ENCODE data around the gene LUM. TPM values are rescaled to one million over a fixed set of nuclear protein-coding genes. Genes with fewer than 3 reads are reported as not detected.

The LUM gene
- 15.0 and 18.5 TPM in 2 replicates for total RNA-seq (2014; rRNA removed; shearing (Covaris generic))
- 3.3 and 4.2 TPM in 2 replicates for polyA plus RNA-seq (2014; cell fraction: nucleus; rRNA removed)

GRCh38 chr12:91111366-91112325 lies at the start of gene LUM:
Gene LUM (minus strand): TSS chr12:91111494. CDS start chr12:91108979, 2,515 bp downstream.
- peak; percentile 34 for DNase-seq (ENCODE audit: extremely low read depth, low read depth)

- no peak for DNase-seq (ENCODE audit: extremely low read depth, low read depth)
These were observed 49.7 kb upstream of the LUM start for GRCh38 chr12:91161009-91161408.

- no peak for DNase-seq (ENCODE audit: extremely low read depth, low read depth)
These were observed 44.7 kb upstream of the LUM start for GRCh38 chr12:91155990-91156389.

GRCh38 chr12:91154131-91154530 lies 42.8 kb upstream of the LUM start:
- no peak for DNase-seq (ENCODE audit: extremely low read depth, low read depth)

GRCh38 chr12:91144053-91144452 lies 32.8 kb upstream of the LUM start:
- DNase-seq (ENCODE audit: extremely low read depth, low read depth) = no peak

GRCh38 chr12:91143206-91143605 lies 31.9 kb upstream of the LUM start:
- DNase-seq (ENCODE audit: extremely low read depth, low read depth) = no peak

GRCh38 chr12:91142221-91142631 lies 30.9 kb upstream of the LUM start:
- DNase-seq (ENCODE audit: extremely low read depth, low read depth) = no peak

- no peak for DNase-seq (ENCODE audit: extremely low read depth, low read depth)
These were observed 29.0 kb upstream of the LUM start for GRCh38 chr12:91140026-91140931.

- no peak for DNase-seq (ENCODE audit: extremely low read depth, low read depth)
These were observed 28.0 kb upstream of the LUM start for GRCh38 chr12:91139286-91139685.

- DNase-seq (ENCODE audit: extremely low read depth, low read depth) = no peak
These were observed 27.1 kb upstream of the LUM start for GRCh38 chr12:91138337-91138920.

GRCh38 chr12:91133871-91134270 lies 22.6 kb upstream of the LUM start:
- no peak for DNase-seq (ENCODE audit: extremely low read depth, low read depth)

GRCh38 chr12:91129662-91130362 lies 18.5 kb upstream of the LUM start:
- no peak for DNase-seq (ENCODE audit: extremely low read depth, low read depth)

GRCh38 chr12:91127751-91128150 lies 16.5 kb upstream of the LUM start:
- DNase-seq (ENCODE audit: extremely low read depth, low read depth) = no peak

- DNase-seq (ENCODE audit: extremely low read depth, low read depth) = no peak
These were observed 16.0 kb upstream of the LUM start for GRCh38 chr12:91127306-91127705.

GRCh38 chr12:91126516-91126915 lies 15.2 kb upstream of the LUM start:
- no peak for DNase-seq (ENCODE audit: extremely low read depth, low read depth)

- no peak for DNase-seq (ENCODE audit: extremely low read depth, low read depth)
These were observed 12.1 kb upstream of the LUM start for GRCh38 chr12:91123236-91123916.

- DNase-seq (ENCODE audit: extremely low read depth, low read depth) = no peak
These were observed 9.5 kb upstream of the LUM start for GRCh38 chr12:91120781-91121180.

GRCh38 chr12:91119089-91119488 lies 7.8 kb upstream of the LUM start:
- DNase-seq (ENCODE audit: extremely low read depth, low read depth) = no peak

GRCh38 chr12:91113621-91114020 lies 2.3 kb upstream of the LUM start:
- DNase-seq (ENCODE audit: extremely low read depth, low read depth) = no peak

Measured in NCI-H460 (cell line).